CD4-positive, alpha-beta T cell treated with Interleukin-17A for 1 hour (primary cell): ENCODE measurements around the gene NR2C2.

Experiments
- DNase-seq: peaks from one replicate; pipeline ENCODE4 v3.0.0-alpha.2; 2020

The NR2C2 gene

DNA sequence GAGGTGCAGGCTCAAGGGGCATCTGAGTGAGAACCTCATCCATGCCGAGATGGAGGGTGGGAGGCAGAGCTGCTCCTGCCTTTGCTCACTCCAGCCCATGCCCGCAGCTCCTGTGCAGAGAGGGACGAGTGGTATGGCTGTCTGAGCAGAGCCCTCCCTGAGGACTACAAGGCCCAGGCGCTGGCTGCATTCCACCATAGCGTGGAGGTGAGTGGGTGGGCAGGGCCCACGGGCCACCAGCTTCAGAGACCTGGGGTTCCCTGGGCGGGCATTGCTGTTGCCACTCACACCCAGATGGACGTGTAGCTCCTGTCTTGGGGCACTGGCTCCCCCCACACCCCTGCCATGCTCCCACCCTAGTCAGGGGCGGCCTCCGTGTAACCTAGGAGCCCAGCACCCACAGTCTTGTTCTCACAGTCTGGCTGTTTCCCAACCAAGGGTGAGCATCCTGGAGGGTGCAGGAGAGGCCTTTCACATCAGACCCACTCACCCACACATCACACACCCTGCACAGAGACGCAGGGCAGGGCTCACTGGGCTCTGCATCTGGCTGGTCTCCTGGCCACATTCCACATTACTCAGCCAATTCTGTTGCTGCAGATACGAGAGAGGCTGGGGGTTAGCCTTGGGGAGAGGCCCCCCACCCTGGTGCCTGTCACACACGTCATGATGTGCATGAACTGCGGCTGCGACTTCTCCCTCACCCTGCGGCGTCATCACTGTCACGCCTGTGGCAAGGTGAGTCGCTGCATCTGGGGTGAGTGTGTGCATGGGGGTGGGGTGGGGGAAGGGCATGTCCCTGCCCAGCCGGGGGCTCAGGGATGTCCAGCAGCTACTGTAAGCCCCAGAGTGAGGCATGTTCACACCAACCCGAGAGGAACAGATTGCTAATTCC is 25.3 kb upstream of the NR2C2 start:
- no peak for DNase-seq

DNA sequence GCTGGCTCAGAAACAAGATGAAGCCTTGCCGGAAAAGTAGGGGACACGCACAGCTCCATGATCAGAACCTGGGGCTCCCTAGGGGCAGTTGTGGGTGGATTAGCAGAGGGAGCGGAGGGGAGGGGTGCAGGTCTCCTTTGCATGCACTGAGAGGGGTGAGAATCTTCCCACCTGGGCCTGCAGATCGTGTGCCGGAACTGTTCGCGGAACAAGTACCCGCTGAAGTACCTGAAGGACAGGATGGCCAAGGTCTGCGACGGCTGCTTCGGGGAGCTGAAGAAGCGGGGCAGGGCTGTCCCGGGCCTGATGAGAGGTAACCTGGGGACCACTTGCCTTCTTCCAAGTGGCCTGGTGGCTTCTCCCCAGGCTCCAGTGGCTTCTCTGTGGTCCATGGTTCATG is 24.5 kb upstream of the NR2C2 start:
- DNase-seq: no peak

DNA sequence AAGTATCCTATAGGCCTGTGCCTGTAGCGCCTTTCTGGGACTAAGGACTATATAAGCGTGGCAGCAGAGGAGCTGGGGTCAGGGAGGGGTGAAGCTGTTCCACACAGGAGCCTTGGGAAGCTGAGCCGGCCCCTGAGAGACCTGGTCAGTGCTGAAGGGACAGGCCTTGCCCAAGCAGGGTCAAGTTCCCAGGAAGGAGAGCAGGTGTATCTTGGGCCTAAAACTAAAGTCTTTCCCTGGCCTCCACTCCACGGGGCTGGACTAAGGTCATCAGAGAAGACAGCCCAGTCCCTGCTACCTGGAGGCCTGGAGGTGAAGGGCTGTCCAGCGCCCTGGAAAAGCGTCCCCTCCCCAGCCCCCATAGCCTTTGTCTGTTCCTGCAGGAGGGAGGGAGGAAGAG is 23.9 kb upstream of the NR2C2 start:
- no peak for DNase-seq

DNA sequence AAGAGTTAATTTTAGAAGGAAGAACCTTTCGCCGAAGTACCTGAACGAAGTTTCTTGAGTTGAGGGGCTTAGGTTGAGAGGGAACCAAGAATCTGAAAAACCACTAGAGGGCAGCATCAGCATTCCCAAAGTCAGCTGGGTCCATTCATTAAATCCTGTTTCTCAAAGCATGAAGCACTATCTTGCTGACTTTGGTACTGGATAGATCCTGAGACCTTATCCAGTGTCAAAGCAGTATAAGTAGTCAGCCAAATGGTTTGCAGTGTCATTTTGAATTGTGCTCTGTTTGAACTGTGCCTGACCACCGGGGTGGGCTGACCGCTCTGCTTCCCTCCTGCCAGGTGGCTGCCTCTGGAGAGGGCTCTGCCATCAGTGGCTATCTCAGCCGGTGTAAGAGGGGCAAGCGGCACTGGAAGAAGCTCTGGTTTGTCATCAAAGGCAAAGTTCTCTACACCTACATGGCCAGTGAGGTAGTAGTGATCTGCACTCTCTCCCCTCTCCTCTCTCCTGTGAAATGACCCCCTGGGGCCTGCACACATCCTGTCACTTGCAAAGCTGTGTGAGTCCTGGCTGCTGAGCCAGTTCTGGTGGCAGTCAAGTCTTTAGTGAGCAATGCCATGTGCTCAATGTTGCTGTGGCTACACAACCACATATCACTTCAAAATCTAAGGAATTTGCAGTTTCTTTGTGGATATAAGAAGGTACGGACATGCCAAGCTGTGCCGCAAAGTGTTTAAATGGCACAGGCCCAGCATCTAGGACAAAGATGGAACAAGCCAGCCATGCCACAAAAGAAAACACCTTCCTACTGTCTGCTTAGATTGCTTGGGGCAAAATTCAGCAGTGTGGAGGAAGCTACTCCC is 21.4 kb upstream of the NR2C2 start:
- peak; percentile 59 for DNase-seq

DNA sequence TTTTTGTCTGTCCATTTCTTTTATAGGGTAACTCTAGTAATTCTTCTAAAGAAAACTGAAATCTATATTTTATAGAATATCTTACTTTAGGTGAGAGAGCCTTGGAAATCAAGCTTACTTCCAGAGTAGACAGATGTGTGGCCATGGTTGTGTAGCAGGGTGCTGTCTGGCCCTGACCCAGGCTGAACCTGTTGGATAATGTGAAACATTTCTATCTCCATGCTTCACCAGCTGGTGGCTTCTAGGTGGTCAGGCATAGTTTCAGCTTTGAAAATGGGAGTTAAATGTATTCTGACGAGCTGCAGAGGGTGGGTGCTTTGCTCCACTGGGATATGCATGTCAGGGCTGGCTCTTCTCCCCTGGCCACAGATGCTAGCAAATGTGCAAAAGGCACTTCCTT is 20.8 kb upstream of the NR2C2 start:
- DNase-seq: no peak

DNA sequence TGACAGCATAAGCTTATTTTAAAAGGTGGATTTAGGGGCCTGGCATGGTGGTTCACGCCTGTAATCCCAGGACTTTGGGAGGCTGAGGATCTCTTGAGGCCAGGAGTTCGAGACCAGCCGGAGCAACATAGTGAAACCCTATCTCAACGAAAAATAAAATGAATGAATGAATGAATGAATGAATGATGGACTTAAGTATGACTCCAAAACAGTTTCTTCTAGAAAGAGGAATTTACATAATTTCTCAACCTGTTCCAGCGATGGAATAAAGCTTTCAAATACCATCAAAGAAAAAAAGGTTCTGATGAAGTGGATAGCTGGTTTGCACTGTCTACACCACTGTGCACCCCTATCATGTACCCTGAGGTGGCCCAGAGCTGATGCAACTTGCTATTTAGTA is 20.1 kb upstream of the NR2C2 start:
- no peak for DNase-seq

DNA sequence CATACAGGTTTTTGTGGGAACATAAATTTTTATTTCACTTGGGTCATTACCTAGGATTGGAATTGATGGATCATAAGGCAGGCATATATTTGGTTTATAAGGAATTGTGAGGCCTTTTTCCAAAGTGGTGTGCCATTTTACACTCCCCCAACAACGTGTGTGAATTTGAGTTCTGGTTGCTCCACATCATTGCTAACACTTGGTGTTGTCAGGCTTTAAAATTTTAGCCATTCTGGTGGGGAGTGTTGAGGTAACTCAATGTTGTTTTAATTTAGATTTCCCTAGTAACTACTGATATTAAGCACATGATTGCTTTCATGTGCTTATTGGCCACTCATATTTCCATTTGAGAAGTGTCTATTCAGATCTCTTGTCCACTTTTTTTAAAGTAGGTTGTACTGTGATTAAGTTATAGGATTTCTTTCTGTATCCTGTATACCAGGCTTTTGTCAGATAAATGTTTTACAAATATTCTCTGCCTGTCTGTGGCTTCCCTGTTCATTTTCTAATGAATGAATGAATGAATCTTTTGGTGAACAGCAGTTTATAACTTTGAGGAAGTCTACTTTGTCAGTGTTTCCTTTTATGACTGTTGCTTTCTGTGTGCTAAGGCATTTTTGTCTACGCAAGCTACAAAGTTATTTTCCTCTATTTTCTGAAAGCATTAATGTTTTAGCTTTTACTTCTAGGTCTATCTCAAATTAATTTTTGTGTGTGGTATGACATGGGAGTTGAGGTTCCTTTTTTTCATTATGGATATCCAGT is 17.9 kb upstream of the NR2C2 start:
- DNase-seq: no peak

DNA sequence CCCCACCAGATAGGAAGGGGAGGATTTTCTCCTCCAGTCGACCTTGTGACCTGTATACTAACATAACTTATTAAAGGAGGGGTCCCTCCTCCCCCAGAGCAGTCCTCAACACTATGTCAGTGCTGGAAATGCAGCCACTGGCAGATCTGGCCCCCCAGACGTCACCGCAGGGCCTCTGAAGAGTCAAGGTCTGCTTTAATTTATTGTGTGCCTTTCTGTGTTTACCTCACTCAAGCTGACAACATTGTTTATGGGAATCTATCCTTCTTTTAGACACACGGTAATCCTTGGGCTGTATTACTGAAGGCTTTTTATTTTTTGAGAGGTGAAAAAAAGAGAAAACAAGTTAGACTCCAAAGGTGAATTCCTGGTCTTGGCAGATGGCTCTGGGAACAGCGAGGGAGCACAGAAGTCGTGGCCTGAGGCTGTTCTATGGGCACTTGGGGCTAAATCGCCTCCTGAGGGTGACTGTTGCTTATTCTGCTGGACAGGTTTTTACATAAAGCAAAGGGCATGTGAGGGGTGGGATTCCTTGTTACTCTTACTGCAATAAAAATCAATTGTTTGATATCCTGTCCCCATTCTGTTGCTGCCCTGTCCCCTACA is 13.5 kb upstream of the NR2C2 start:
- no peak for DNase-seq

DNA sequence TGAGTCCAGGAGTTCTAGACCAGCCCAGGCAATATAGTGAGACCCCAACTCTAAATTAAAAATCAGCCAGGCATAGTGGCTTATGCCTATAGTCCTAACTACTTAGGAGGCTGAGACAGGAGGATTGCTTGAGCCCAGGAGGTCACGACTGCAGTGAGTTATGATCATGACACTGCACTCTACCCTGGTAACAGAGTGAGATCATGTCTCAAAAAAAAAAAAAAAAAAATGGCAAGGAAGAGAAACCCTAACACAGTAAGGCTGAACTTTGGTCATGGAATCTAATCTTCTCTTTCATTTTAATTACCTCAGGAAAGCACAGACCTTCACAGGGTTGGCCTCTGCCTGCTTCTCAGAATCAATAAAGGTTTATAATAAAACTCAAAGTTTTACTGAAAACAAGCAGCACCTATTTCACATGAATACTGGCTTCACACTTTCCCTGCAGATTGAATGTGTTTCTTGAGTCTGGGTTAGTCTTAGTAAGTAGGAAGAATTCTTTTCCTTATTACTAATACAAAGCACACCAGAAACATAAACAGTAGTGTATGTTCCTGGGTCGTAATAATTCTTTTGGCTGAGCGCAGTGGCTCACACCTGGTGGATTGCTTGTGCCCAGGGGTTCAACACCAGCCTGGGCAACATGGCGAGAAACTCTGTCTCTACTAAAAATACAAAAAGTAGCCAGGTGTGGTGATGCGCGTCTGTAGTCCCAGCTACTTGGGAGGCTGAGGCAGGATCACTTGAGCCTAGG is 11.6 kb upstream of the NR2C2 start:
- no peak for DNase-seq

DNA sequence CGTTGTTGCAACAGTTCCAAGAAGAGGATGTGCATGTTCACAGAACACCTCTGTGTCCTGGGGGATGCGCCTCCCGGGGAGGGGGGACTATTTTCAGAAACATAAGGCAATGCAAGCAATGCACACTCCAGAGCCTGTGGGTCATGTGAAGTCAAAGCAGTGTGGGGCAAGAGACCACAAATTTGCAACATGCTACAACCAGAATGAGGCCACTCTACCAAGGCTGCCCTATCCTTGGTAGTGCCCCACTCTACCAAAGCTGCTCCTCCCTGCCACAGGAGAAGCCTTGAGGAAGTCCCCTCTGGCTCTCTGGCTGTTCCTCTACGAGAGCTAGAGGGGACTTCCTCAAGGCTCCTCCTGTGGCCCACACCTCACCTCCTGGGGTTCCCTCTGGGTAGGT is 8.4 kb upstream of the NR2C2 start:
- DNase-seq: no peak

DNA sequence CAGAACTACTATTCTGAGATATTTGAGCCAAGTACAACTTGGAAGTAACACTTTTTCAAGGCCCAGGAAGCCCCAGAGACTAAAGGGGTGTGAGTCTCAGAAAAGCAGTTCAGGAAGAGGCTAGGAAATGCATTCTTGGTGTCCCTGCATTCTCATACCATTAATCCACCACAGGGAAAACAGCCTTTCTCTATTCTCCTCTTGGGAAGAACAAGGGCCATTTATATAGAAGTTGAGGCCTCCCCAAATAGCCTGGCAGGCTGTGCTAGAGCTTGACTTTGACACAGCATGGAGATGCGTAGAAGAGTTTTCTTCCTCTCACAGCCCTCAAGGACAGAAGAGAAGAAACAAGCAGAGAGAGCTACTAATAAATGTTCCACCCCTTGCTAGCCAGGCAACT is 5.5 kb upstream of the NR2C2 start:
- no peak for DNase-seq

DNA sequence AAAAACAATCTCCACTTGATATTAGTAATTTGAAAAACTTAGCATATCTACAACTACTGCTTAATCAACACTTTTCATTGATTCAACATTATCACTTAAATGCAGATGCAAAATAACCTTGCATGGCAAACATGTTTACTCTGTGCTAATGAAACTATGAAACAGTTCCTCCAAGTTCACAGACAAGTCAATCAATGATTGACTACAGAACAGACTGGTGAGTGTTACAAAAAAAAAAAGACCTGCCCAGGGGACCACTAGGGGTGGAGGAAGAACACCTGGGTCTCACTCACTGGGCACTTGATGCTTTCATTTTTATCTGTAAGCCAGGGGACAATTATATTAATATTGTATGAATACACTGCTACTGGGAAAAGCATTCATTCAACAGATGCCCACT is 4.3 kb upstream of the NR2C2 start:
- DNase-seq: no peak

DNA sequence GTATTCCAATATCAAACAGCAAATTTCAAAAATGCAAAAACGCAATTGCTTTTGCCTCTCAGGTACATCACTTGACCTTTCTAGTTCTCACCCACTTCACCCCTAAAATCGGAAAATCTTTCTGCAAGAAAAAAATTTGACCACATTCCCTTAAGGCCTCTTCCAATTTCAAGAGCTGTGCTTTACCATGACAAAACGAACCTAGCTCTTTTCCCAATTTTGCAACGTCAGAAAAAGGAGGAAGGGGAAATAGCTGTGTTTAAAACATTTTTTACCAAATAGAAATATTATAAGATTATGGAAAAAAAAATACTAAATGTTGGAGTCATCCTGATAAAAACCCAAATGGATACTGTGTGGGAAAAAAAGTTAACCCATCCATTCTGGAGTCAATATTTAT is 1.1 kb upstream of the NR2C2 start:
- DNase-seq: no peak

DNA sequence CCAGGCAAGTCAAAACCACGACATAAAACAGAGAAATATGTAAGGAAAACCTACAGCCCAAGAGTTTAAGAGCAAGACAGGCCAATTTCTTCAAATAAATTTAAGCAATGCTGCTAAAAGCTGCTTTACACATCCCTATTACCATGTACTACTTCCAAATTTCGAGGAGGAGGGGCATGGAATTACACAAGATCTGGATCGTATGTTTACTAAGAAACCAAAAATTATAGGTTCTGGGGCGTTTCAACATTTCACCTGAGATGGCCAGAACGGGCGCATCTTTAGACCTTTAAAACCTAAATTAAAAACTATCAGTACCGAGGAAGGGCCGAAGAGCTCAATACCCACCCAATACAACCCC is 664 bp upstream of the NR2C2 start:
- no peak for DNase-seq

DNA sequence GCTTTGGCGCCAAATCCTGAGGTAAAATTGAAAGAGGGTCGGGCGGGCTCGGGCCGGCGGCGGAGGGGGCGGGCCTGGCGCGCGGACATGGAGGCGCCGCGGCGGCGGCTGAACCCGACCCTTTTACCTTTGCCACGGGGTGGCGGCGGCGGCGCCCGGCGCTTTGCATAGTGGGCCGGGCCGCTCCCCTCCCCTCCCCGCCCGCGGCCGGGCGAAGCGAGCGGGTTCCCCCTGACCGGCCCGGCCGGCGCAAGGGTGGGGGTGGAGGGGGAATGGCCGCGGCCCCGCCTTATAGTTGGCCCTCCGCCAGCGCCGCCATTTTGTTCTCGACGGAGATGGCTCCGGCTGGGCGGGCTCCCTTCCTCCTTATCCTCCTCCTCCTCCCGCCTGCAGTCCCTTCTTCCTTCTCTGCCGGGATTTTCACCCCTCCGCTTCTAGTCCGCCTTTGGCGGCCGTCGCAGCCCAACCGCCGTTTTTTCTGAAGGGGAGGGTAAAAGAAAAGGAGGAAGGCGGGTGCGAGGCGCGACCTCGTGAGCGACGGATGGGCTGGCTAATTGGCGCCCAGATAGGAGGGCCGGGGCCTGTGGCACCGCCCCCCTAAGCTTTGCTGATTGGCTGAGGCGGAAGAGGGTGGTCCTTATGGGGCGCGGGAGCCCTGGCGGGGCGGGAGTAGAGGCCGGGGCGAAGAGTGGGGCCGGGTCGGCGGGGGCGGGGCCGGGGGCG is 664 bp downstream of the NR2C2 start:
- peak; percentile 97 for DNase-seq

DNA sequence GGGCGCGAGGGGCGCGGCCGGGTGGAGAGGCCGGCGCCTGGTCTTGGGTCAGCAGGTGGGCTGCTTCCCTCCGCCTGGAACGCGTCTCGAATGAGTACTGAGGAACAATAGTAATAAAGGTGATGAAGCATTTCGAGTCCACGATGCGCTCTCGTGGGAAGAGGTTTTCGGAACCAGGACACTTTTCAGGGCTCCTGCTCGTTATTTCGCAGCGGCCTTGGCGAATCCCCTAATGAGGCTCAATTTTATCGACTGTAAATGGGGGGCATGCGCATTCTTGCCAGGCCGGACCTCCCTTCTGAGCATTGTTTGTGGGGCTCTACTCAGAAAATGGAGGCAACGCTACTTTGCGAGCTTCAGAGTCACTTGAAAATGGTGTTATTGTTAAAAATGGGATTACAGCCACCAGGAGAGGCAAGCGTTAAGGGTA is 1.2 kb downstream of the NR2C2 start:
- DNase-seq: no peak

DNA sequence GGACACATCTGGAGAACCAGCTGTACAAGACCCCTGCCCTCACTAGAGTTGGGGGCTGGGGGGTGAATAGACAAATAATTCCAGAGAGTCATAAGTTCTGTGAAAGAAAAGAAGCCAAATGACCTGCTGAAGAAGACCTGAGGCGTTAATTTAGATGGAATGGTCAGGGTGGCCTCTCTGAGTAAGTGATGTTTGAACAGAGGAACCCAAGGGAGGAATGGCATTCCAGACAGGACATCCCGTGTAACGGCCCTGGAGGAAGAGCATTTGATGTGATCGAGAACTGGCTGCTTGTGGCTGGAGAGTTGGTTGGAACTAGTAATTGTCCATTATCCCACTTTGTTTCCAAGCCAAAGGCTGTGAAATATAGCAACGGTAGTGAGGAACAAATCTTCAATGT is 1.7 kb downstream of the NR2C2 start:
- no peak for DNase-seq

DNA sequence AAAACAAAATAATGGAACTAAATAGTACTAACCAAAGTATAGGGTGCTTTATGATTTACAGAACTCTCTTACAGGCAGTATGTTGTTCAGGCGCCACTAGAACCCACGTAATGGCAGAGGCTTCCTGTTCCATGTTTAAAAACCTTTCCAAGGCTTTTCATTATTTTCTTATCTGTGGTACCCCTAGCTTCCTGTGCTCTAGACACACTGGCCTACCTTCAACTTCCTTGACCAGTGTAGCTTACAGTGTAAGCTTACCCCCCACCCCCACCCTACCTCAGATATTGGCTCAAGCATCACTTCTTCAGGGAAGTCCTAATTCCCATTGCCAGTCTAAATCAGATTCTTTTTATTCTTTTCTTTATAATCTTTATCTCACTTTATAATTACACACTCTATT is 2.9 kb downstream of the NR2C2 start:
- no peak for DNase-seq

DNA sequence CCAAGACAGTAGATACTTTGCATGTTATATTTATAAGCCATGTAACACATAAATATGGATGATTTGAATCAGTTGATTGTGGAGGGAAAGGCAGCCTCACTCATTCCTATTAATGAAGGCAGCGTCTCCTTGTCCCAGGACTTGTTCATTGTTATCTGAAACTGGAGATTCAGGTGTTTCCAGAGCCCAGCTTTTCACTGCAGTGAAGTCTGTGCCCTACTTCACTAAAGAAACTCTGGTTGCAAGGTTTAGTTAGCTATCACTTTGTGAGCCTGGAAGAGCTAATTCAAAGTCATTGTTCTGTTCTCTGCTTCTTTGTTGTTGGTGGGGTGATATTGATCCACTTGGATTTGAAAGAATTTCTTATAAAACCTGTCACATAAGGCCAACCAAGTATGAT is 9.8 kb downstream of the NR2C2 start:
- DNase-seq: no peak

DNA sequence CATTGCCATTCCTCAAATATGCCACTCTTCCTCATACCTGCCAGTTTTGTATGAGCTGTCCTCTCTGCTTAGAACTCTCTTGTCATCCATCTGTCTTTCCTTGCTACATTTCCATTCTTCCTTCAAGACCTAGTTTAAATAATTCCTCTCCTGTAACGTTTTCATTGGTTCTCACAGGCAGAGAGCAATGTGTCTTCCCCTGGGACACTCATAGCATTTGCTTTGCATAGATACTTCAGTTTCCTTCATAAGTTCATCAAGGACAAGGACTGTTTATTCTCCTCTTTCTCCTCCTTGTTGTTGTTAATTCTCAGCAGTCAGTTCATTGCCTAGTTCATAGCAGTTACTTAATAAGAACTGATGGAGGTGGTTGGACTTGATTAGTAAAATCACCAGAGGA is 10.5 kb downstream of the NR2C2 start:
- DNase-seq: no peak

DNA sequence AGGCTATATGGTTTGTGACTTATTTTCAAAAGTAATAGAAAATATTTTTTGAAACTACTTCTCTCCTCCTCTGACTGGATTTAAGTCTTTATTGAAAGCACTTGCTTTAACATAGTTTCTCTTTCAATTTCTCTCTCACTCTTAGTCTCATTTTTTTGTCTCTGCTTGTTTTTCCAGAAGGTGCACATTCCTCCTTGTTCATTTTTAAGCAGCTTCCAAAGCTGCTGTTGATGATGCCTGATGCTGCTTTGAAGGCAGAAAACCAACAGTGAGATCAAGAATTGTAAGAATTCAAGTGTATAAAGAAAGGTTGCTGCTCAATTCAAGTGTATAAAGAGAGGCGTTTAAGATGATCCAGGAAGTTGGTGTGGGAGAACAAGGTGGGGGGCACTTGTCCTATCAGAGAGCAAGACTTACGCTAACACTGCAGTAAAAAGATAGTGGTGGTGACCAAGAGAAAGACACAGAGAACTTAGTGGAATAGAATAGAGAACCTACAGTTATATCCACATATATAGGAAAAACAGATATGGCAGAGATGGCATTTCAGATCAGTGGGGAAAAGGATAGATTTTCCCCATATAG is 12.1 kb downstream of the NR2C2 start:
- peak; percentile 17 for DNase-seq
